HL-60 (cell line): Measurements from ENCODE around the gene HPCAL1.
"Not testable (repeated sequence)": the region's sequence is repeated elsewhere in the genome, so short reads cannot be mapped to it uniquely, and the experiment has no call there.

ENCODE experiments used
- DNase-seq, 2 experiments: peaks; one replicate each; pipeline ENCODE4 v3.0.0-alpha.2; 2010 to 2020; ENCODE audit warnings: low read depth in 1 of 2, low spot score in 1 of 2
- H3K27ac ChIP-seq: fragments of 250-450 bp; sonication (Bioruptor Pico); replicated peaks from 2 replicates; pipeline ENCODE4 v1.5.1; 2020; ENCODE audit warnings: mild to moderate bottlenecking, moderate library complexity
- H3K27me3 ChIP-seq: fragments of 250-450 bp; sonication (Bioruptor Pico); 2 replicates; pipeline ENCODE4 v1.5.1; 2021; ENCODE audit warnings: mild to moderate bottlenecking, moderate library complexity; ENCODE audit not compliant: insufficient read depth, poor library complexity, severe bottlenecking
- H3K4me3 ChIP-seq: replicated peaks from 2 replicates; pipeline ENCODE4 v1.5.1; 2011; ENCODE audit warnings: mild to moderate bottlenecking, control low read depth, low read length; ENCODE audit not compliant: insufficient read depth
- GABPA ChIP-seq: IDR thresholded peaks from 2 replicates; pipeline ENCODE4 v1.6.1; 2012; ENCODE audit warnings: low read depth
- POLR2AphosphoS5 ChIP-seq: IDR thresholded peaks from 2 replicates; pipeline ENCODE4 v1.6.1; 2012; ENCODE audit warnings: low read depth
- SPI1 ChIP-seq: IDR thresholded peaks from 2 replicates; pipeline ENCODE4 v1.6.1; 2012; ENCODE audit warnings: low read depth, mild to moderate bottlenecking, borderline replicate concordance
- TF ChIP-seq, protein P1 (sequence below): IDR thresholded peaks from one replicate; pipeline ENCODE4 v1.5.1; 2011; ENCODE audit warnings: low read length, control low read depth, inconsistent platforms; ENCODE audit not compliant: insufficient read depth
- TF ChIP-seq, protein P2 (sequence below): IDR thresholded peaks from 2 replicates; pipeline ENCODE4 v1.6.1; 2012; ENCODE audit warnings: low read depth; ENCODE audit not compliant: insufficient replicate concordance

The HPCAL1 gene

DNA sequence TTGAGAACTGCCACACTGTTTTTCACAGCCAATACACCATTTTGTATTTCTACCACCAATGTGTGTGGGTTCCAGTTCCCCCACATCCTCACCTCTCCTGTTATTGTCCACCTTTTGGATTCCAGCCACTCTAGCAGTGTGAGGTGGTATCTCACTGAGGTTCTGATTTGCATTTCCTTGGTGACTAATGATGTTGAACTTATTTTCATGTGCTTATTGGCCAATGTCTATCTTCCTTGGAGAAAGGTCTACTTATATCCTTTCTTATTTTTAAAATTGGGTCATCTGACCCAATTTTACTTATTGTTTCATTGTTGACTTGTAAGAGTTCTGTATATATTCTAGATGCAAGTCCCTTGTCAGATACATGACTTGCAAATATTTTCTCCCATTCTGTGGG is 9.1 kb upstream of the HPCAL1 start:
- H3K27ac ChIP-seq, result no peak overlapping the region

DNA sequence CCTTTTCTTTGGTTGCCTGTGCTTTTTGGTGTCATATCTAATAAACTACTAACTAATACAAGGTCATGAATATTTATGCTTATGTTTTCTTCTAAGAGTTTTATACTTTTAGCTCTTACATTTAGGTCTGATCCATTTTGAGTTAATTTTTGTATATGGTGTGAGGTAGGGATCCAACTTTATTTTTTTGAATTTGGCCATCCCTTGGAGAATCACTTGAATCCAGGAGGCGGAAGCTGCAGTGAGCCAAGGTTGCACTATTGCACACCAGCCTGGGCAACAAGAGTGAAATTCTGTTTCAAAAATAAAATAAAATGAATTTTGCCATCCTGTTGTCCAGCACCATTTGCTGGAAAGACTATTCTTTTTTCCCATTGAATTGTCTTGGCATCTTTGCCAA is 8.6 kb upstream of the HPCAL1 start:
- no peak overlapping the region for H3K27ac ChIP-seq
- DNase-seq, result no peak
- TF ChIP-seq GABPA, result no peak
- TF ChIP-seq SPI1, result no peak
- TF ChIP-seq POLR2AphosphoS5, result no peak
- TF ChIP-seq, protein P1, sequence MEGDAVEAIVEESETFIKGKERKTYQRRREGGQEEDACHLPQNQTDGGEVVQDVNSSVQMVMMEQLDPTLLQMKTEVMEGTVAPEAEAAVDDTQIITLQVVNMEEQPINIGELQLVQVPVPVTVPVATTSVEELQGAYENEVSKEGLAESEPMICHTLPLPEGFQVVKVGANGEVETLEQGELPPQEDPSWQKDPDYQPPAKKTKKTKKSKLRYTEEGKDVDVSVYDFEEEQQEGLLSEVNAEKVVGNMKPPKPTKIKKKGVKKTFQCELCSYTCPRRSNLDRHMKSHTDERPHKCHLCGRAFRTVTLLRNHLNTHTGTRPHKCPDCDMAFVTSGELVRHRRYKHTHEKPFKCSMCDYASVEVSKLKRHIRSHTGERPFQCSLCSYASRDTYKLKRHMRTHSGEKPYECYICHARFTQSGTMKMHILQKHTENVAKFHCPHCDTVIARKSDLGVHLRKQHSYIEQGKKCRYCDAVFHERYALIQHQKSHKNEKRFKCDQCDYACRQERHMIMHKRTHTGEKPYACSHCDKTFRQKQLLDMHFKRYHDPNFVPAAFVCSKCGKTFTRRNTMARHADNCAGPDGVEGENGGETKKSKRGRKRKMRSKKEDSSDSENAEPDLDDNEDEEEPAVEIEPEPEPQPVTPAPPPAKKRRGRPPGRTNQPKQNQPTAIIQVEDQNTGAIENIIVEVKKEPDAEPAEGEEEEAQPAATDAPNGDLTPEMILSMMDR, result no peak
- TF ChIP-seq, protein P2, sequence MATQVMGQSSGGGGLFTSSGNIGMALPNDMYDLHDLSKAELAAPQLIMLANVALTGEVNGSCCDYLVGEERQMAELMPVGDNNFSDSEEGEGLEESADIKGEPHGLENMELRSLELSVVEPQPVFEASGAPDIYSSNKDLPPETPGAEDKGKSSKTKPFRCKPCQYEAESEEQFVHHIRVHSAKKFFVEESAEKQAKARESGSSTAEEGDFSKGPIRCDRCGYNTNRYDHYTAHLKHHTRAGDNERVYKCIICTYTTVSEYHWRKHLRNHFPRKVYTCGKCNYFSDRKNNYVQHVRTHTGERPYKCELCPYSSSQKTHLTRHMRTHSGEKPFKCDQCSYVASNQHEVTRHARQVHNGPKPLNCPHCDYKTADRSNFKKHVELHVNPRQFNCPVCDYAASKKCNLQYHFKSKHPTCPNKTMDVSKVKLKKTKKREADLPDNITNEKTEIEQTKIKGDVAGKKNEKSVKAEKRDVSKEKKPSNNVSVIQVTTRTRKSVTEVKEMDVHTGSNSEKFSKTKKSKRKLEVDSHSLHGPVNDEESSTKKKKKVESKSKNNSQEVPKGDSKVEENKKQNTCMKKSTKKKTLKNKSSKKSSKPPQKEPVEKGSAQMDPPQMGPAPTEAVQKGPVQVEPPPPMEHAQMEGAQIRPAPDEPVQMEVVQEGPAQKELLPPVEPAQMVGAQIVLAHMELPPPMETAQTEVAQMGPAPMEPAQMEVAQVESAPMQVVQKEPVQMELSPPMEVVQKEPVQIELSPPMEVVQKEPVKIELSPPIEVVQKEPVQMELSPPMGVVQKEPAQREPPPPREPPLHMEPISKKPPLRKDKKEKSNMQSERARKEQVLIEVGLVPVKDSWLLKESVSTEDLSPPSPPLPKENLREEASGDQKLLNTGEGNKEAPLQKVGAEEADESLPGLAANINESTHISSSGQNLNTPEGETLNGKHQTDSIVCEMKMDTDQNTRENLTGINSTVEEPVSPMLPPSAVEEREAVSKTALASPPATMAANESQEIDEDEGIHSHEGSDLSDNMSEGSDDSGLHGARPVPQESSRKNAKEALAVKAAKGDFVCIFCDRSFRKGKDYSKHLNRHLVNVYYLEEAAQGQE, result no peak
- no peaks in the 10 kb centered on the region for H3K27me3 ChIP-seq
- H3K4me3 ChIP-seq, result no peak overlapping the region

More for the DNA sequence above, 9.1 kb upstream of the HPCAL1 start:
- H3K27me3 ChIP-seq, result no peaks in the 10 kb centered on the region
- TF ChIP-seq GABPA, result no peak
- TF ChIP-seq, protein P1, result no peak
- TF ChIP-seq SPI1, result no peak
- TF ChIP-seq, protein P2, result no peak
- TF ChIP-seq POLR2AphosphoS5, result no peak
- DNase-seq, result no peak
- no peak overlapping the region for H3K4me3 ChIP-seq

DNA sequence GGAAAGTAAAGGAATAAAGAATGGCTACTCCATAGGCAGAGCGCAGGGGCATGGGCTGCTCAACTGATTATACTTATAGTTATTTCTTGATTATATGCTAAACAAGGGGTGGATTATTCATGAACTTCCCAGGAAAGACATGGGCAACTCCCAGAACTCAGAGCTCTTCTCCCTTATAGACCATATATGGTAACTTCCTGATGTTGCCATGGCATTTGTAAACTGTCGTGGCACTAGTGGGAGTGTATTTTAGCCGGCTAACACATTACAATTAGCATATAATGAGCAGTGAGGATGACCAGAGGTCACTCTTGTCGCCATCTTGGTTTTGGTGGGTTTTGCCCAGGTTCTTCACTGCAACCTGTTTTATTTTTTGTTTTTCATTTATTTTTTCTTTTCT is 7.1 kb upstream of the HPCAL1 start:
- not testable (repeated sequence) for H3K27me3 ChIP-seq, DNase-seq, H3K27ac ChIP-seq, H3K4me3 ChIP-seq

DNA sequence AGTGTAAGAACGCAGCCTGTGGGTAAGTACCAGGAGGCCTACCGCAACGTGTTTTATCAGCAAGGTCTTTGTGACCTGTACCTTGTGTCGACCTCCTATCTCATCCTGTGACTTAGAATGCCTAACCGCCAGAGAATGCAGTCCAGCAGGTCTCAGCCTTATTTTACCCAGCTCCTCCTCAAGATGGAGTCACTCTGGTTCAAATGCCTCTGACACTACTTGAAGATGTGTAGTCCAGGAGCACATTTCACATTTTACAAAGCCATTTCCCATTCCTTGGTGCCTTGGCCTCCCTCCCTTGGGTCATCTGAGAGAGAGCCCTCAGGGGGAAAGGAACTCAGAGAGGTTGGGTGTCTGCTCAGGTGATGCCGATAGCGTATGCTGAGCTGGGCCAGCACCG is 6.6 kb upstream of the HPCAL1 start:
- Histone ChIP-seq H3K27ac (no peak overlapping the region), H3K27me3 (no peaks in the 10 kb centered on the region), H3K4me3 (no peak overlapping the region)
- no peak for TF ChIP-seq GABPA
- DNase-seq, result no peak

DNA sequence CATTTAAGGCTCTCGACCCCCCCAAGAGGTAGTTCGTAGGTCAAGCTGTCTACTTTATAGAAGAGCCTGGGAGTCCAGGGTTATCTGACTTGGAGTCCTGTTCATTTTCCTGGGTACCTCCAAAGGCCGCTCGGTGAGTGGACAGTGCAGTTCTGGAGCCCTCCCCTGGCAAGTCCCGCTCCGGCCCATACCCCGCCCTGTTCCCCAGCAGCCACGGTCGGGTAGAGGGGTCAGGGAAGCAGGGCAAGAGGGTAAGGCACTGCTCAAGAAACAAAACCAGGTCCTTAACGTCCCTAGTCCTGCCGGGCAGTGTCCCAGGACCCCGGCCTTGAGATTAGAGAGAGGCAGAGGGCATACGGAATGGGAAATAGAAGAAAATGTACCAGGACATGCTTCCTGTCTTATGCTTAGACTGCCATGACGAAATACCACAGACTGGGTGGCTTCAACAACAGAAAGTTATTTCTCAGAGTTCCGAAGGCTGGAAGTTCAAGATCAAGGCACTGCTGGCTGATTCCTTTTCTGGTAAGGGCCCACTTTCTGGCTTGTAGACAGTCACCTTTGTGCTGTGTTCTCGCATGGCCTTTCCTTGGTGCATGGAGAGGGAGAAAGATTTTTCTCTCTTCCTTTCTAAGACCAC is 5.4 kb upstream of the HPCAL1 start:
- DNase-seq, result no peak
- Histone ChIP-seq H3K4me3 (no peak overlapping the region), H3K27me3 (no peaks in the 10 kb centered on the region), H3K27ac (no peak overlapping the region)
- TF ChIP-seq POLR2AphosphoS5 (no peak), SPI1 (no peak), GABPA (no peak)
- TF ChIP-seq, protein P2, result no peak
- TF ChIP-seq, protein P1, result no peak
